WTC11 (cell line): ENCODE data around the gene DGKG. TPM values are rescaled to one million over a fixed set of nuclear protein-coding genes. Genes with fewer than 3 reads are reported as not detected.

Experiments used
- ATAC-seq: fragments of 200-7000 bp; cut with Tn5 transposase; 2 replicates; pipeline ENCODE4 v1.10.0; 2021; ENCODE audit warnings: mild to moderate bottlenecking, moderate library complexity
- CTCF ChIA-PET: fragments of 300-600 bp; sonication (Branson Sonifier 250); formaldehyde crosslinking; loops from one replicate; lab custom pipeline; 2021; ENCODE audit warnings: antibody characterized with exemption; lab: Charles Lee
- POLR2A ChIA-PET: fragments of 350-600 bp; sonication (Branson Sonifier 250); formaldehyde crosslinking; loops from one replicate; lab custom pipeline; 2021; ENCODE audit warnings: antibody characterized with exemption; lab: Charles Lee
- DNase-seq: peaks from one replicate; pipeline ENCODE4 v3.0.0; 2021; ENCODE audit warnings: low spot score
- H3K27ac Mint-ChIP-seq: 2 replicates; pipeline ENCODE4 v1.8.0; 2021; ENCODE audit warnings: mixed read lengths
- H3K27me3 Mint-ChIP-seq: 2 replicates; pipeline ENCODE4 v1.8.0; 2021; ENCODE audit warnings: low read depth, mild to moderate bottlenecking, moderate library complexity, mixed read lengths
- H3K36me3 Mint-ChIP-seq: 2 replicates; pipeline ENCODE4 v1.8.0; 2021; ENCODE audit warnings: mixed read lengths
- H3K4me1 Mint-ChIP-seq: 2 replicates; pipeline ENCODE4 v1.8.0; 2022; ENCODE audit warnings: mixed read lengths
- H3K4me3 Mint-ChIP-seq: 2 replicates; pipeline ENCODE4 v1.8.0; 2021; ENCODE audit warnings: mild to moderate bottlenecking, moderate library complexity, mixed read lengths
- H3K9me3 Mint-ChIP-seq: 2 replicates; pipeline ENCODE4 v1.8.0; 2021; ENCODE audit warnings: mixed read lengths
- ATF1 ChIP-seq: sonication (generic); formaldehyde crosslinking; IDR thresholded peaks from 2 replicates; pipeline ENCODE4 v1.8.1; 2023; ENCODE audit warnings: mild to moderate bottlenecking, moderate library complexity, missing genetic modification reagents
- FOXP1 ChIP-seq: sonication (generic); formaldehyde crosslinking; IDR thresholded peaks from 2 replicates; pipeline ENCODE4 v1.8.0; 2022; ENCODE audit warnings: missing genetic modification reagents, mild to moderate bottlenecking, moderate library complexity, borderline replicate concordance
- FOXP4 ChIP-seq: sonication (generic); formaldehyde crosslinking; IDR thresholded peaks from 2 replicates; pipeline ENCODE4 v1.8.0; 2022; ENCODE audit warnings: mild to moderate bottlenecking, missing genetic modification reagents
- GRHL2 ChIP-seq: fragments of 250-450 bp; sonication (Bioruptor Pico); IDR thresholded peaks from 2 replicates; pipeline ENCODE4 v1.8.0; 2022; ENCODE audit warnings: mild to moderate bottlenecking, moderate library complexity; ENCODE audit not compliant: insufficient replicate concordance, severe bottlenecking
- GTF2I ChIP-seq: fragments of 250-450 bp; sonication (Bioruptor Pico); conservative IDR thresholded peaks from 2 replicates; pipeline ENCODE4 v1.4.0; 2021; ENCODE audit warnings: mild to moderate bottlenecking
- HMGXB4 ChIP-seq: sonication (generic); formaldehyde crosslinking; IDR thresholded peaks from 2 replicates; pipeline ENCODE4 v1.8.1; 2023; ENCODE audit warnings: mild to moderate bottlenecking, moderate library complexity, missing genetic modification reagents
- JUN ChIP-seq: sonication (generic); formaldehyde crosslinking; IDR thresholded peaks from 2 replicates; pipeline ENCODE4 v1.8.0; 2023; ENCODE audit warnings: mild to moderate bottlenecking, missing genetic modification reagents
- MXD4 ChIP-seq: fragments of 250-450 bp; sonication (Bioruptor Pico); IDR thresholded peaks from 2 replicates; pipeline ENCODE4 v1.8.0; 2021; ENCODE audit warnings: mild to moderate bottlenecking, moderate library complexity, borderline replicate concordance
- NR2C2 ChIP-seq: sonication (generic); formaldehyde crosslinking; IDR thresholded peaks from 2 replicates; pipeline ENCODE4 v1.8.0; 2022; ENCODE audit warnings: mild to moderate bottlenecking, missing genetic modification reagents
- NR3C1 ChIP-seq: sonication (generic); formaldehyde crosslinking; conservative IDR thresholded peaks from 2 replicates; pipeline ENCODE4 v1.8.1; 2023; ENCODE audit warnings: low read depth, mild to moderate bottlenecking, missing genetic modification reagents
- OVOL2 ChIP-seq: fragments of 250-450 bp; sonication (Bioruptor Pico); IDR thresholded peaks from 2 replicates; pipeline ENCODE4 v1.9.0; 2021; ENCODE audit warnings: mild to moderate bottlenecking, borderline replicate concordance
- PRDM15 ChIP-seq: sonication (generic); formaldehyde crosslinking; IDR thresholded peaks from 2 replicates; pipeline ENCODE4 v1.8.0; 2022; ENCODE audit warnings: missing genetic modification reagents
- SMAD4 ChIP-seq: sonication (generic); formaldehyde crosslinking; IDR thresholded peaks from 2 replicates; pipeline ENCODE4 v1.8.0; 2022; ENCODE audit warnings: mild to moderate bottlenecking, missing genetic modification reagents
- TEAD1 ChIP-seq: sonication (generic); formaldehyde crosslinking; IDR thresholded peaks from 2 replicates; pipeline ENCODE4 v1.8.0; 2022; ENCODE audit warnings: mild to moderate bottlenecking, missing genetic modification reagents
- ZMAT4 ChIP-seq: fragments of 250-450 bp; sonication (Bioruptor Pico); IDR thresholded peaks from 2 replicates; pipeline ENCODE4 v1.9.0; 2021; ENCODE audit warnings: mild to moderate bottlenecking
- ZNF121 ChIP-seq: sonication (generic); formaldehyde crosslinking; IDR thresholded peaks from 2 replicates; pipeline ENCODE4 v1.8.0; 2023; ENCODE audit warnings: missing genetic modification reagents
- ZNF232 ChIP-seq: sonication (generic); formaldehyde crosslinking; IDR thresholded peaks from 2 replicates; pipeline ENCODE4 v1.8.0; 2022; ENCODE audit warnings: mild to moderate bottlenecking, missing genetic modification reagents
- ZNF671 ChIP-seq: fragments of 250-450 bp; sonication (Bioruptor Pico); IDR thresholded peaks from 2 replicates; pipeline ENCODE4 v1.8.0; 2021; ENCODE audit warnings: mild to moderate bottlenecking
- ZSCAN18 ChIP-seq: fragments of 250-450 bp; sonication (Bioruptor Pico); IDR thresholded peaks from 2 replicates; pipeline ENCODE4 v2.1.2; 2022; ENCODE audit warnings: mild to moderate bottlenecking, moderate library complexity
- total RNA-seq: library from RNA; stranded (reverse); gene quantifications from 3 replicates; pipeline ENCODE4 v1.2.3, GENCODE V29; 2021
- TF ChIP-seq, protein P1 (sequence below): sonication (generic); formaldehyde crosslinking; IDR thresholded peaks from 2 replicates; pipeline ENCODE4 v1.8.1; 2022; ENCODE audit warnings: low read depth, missing genetic modification reagents, borderline replicate concordance

Gene DGKG
- total RNA-seq, 1 experiment from 2014 or later: 0.92 TPM

GRCh38 chr3:186320862-186321568 is 41.0 kb downstream of the DGKG start:
- no peak for TF ChIP-seq NR2C2 (CRISPR knock-in tag)
- TF ChIP-seq MXD4 (CRISPR knock-in tag): no peak
- no peak for TF ChIP-seq FOXP1 (CRISPR knock-in tag)
- TF ChIP-seq TEAD1: no peak
- TF ChIP-seq GRHL2: no peak
- TF ChIP-seq HMGXB4 (CRISPR knock-in tag): no peak
- TF ChIP-seq JUN (CRISPR knock-in tag): no peak
- no peak for TF ChIP-seq FOXP4
- TF ChIP-seq ZNF121 (CRISPR knock-in tag): no peak
- no peak for TF ChIP-seq GTF2I (CRISPR knock-in tag)
- TF ChIP-seq ZNF671 (CRISPR knock-in tag): no peak
- no peak for TF ChIP-seq SMAD4 (CRISPR knock-in tag)
- no peak for TF ChIP-seq ZSCAN18
- TF ChIP-seq NR3C1 (CRISPR knock-in tag): no peak
- TF ChIP-seq OVOL2 (CRISPR knock-in tag): no peak
- TF ChIP-seq PRDM15 (CRISPR knock-in tag): no peak
- no peak for TF ChIP-seq ZMAT4 (CRISPR knock-in tag)
- TF ChIP-seq ZNF232: no peak
- no peak for TF ChIP-seq ATF1 (CRISPR knock-in tag)
- TF ChIP-seq, protein P1, sequence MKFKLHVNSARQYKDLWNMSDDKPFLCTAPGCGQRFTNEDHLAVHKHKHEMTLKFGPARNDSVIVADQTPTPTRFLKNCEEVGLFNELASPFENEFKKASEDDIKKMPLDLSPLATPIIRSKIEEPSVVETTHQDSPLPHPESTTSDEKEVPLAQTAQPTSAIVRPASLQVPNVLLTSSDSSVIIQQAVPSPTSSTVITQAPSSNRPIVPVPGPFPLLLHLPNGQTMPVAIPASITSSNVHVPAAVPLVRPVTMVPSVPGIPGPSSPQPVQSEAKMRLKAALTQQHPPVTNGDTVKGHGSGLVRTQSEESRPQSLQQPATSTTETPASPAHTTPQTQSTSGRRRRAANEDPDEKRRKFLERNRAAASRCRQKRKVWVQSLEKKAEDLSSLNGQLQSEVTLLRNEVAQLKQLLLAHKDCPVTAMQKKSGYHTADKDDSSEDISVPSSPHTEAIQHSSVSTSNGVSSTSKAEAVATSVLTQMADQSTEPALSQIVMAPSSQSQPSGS (CRISPR knock-in tag): no peak
- Mint-ChIP-seq H3K27ac (no peak overlapping the region), H3K27me3 (no peaks in the 10 kb centered on the region; the same call in 1 of the 2 replicates), H3K4me3 (no peak overlapping the region), H3K9me3 (peaks cover 4% of the 10 kb centered on the region), H3K36me3 (no peaks in the 10 kb centered on the region), H3K4me1 (no peaks in the 10 kb centered on the region)
- ChIA-PET CTCF (no interaction called here), POLR2A (no interaction called here)
- ATAC-seq (no peak), DNase-seq (no peak)
